ENCODE measurements around the gene NTM.
"Not testable (repeated sequence)": the region's sequence is repeated elsewhere in the genome, so short reads cannot be mapped to it uniquely, and the experiment has no call there.

NTM gene

GRCh38 chr11:131370090-131370751, at the start of gene NTM:
Gene NTM, plus strand, starts transcription at chr11:131370615.
- DNase-seq = no peak

GRCh38 chr11:131324921-131325570, 45.4 kb upstream of the NTM start:
- no peak for DNase-seq

- DNase-seq = no peak
Observed at GRCh38 chr11:131326829-131327228, 43.6 kb upstream of the NTM start.

GRCh38 chr11:131327421-131327820, 43.0 kb upstream of the NTM start:
- no peak for DNase-seq

GRCh38 chr11:131328843-131329242, 41.6 kb upstream of the NTM start:
- DNase-seq = no peak

GRCh38 chr11:131331010-131331409, 39.4 kb upstream of the NTM start:
- DNase-seq = no peak

DNA sequence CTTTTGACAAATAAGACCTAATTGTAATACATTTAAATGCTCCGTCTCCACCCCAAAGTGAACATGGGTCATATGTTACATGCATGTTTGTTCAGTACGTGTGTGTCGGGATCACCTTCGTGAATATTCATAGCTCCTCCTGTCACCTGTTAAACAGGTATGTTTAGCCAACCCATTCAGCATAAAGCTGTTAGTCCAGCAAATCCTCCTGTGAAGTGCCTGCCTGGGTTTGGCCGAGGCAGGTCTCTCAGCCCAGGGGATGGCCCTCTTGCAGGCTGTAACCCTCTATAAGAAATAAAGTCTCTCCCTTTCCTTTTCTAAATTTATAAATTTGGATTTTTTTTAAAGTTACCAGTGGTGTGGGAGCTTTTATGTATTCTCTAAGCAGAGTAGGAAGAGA, 38.9 kb upstream of the NTM start:
- DNase-seq = no peak

- DNase-seq = no peak
Observed at GRCh38 chr11:131334601-131335000, 35.8 kb upstream of the NTM start.

GRCh38 chr11:131341900-131342299, 28.5 kb upstream of the NTM start:
- not testable (repeated sequence) for DNase-seq

- not testable (repeated sequence) for DNase-seq
Observed at GRCh38 chr11:131342442-131342841, 28.0 kb upstream of the NTM start.

DNA sequence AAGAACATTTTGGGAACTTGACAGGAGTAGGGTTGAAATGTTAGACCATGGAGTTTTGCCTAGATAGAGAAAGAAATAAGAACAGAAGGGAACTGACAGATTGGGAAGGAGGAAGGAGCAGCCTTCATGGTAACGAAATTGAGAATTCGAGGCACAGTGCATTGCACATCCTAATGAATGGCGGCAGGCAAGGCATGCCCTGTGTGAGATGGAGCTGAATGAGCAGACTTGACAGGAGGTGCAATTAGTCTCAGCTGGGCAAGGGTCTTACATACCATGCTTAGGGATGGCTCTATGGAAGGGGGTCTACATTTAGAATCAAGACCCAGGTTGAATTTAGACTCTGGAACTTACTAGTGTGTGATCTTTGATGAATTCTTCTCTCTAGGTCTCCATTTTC, 25.0 kb upstream of the NTM start:
- no peak for DNase-seq

DNA sequence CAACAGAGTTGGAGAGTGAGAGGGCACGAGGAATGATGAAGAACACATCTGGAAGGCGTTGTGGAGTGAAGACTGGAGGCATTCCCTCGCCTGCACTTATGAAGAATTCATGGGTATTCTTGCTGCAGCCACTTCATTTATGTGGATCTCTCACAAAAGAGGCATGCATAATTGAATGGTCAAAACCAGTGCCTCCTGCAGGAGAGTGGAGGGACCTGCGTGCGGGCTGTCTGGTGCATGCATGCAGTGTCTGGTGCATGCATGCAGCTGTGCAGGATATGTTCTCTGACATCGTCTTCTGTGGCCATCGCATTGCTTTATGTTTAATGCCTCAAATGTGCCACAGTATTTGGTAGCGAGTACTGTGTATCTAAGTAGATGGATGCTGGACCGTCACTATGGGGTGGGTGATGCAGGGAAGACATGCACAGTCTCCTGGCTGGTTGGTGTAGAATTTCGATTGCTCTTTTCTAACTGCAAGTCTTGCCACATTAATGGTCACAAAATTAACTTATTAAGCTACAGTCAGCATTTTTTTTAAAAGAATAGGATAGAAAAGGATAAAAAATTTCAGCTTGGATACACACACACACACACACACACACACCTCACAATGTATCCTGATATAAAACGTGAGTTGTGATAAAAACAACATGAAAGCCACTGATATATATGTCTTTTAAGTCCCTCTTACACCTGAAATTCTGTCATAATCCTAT, 20.9 kb upstream of the NTM start:
- DNase-seq = no peak

GRCh38 chr11:131350872-131351271, 19.5 kb upstream of the NTM start:
- DNase-seq = no peak

GRCh38 chr11:131351848-131352247, 18.6 kb upstream of the NTM start:
- no peak for DNase-seq

DNA sequence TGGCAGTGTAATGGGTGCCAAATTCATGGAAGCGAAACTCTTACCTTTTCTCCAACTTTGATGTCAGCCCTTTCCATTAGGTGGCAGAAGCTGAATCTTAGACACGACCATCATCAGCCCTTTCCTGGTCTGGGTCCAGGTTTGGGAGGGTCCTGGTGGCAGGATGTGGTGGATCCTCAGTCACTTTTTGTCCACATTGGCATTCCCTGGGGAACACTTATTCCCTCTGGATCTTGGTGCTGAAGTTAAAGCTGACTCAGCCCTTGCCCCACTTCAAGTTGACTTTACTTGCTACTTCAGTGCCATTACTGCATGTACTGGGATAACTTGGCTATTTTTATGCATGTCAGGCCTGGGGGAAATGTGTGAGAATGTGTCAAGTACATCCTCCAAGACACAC, 16.6 kb upstream of the NTM start:
- DNase-seq = no peak

DNA sequence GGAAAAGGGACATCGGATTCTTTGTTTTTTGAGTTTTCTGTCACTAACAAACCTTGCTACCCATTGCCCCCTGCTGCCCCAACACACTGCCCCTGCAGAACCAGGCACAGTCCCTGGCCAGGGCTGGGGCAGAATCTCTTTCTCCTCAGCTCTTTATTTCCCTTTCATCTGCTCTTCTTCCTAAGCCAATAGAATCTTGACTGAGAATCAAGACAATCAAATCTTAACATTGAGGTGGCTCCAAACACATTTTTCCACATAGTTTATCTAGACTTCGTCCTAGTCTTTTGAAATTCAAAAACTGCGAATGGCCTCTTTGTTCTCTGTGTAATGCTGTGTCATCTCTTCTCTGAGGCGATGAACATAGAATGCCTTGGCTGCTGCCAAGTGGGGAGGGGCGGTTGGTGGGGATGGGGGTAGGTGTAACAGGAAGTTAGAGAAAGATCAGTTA, 16.1 kb upstream of the NTM start:
- no peak for DNase-seq

DNA sequence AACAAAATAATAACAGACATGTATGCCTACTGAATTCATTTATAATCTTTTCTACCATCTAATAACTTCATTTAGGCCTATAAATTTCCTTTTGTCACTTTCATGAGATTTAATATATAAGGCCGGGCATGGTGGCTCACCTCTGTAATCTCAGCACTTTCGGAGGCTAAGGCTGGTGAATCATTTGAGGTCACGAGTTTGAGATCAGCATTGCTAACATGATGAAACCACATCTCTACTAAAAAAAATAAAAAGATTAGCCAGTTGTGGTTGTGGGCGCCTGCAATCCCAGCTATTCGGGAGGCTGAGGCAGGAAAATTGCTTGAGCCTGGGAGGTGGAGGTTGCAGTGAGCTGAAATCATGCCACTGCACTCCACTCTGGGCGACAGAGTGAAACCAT, 14.2 kb upstream of the NTM start:
- DNase-seq = no peak

DNA sequence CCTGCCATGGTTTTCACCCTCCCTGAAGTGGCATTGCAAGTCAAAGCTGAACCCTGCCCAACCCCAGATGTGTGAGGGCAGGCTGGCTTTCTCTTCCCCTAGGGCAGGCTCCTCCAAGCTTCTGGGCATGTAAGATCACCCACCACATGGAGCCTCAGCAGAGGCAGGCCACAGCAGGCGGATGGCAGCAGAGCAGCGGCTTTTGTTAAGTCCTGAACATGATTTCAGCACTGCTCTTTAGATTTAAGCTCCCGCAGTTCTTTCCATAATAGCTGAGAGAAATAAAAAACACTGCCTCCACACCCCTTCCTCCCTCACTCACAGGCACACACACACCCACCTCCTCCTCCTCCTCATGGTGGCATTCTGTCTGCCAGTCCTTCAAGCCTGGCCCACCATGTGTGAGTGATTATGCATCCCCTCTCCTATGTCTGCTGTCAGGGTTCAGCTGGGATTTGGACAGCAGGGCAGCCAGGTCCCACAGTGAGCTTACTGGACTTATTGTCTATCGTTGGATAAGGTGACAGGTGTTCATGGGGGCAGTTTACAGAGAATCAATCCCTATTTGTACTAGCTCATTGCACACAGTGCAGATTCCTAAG, 5.0 kb upstream of the NTM start:
- DNase-seq = no peak

GRCh38 chr11:131370901-131371790, 731 bp downstream of the NTM start:
- no peak for DNase-seq

DNA sequence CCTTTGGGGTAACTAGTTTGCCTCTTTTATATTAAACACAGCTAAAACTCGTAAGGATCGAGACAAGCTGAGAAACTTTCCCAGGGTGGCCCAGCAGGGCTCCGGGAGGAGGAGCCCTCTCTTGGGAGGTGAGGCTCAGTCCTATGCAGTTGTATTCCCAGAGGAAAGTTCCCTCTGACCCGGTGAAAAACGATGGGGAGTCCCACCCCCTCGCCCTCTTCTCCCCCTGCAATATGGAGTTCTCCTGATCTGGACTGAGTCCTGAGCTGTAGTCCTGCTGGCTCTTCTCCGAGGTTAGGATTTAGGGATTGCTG, 1.3 kb downstream of the NTM start:
- no peak for DNase-seq

- no peak for DNase-seq
Observed at GRCh38 chr11:131372234-131372962, 2.0 kb downstream of the NTM start.

- no peak for DNase-seq
Observed at GRCh38 chr11:131373095-131373725, 2.8 kb downstream of the NTM start.
